Stomach (tissue), 9 donors: Measurements from ENCODE around the gene SACM1L. TPM values are rescaled to one million over a fixed set of nuclear protein-coding genes. Genes with fewer than 3 reads are reported as not detected.

ENCODE experiments used
- DNase-seq, 2 donors: peaks; one replicate each; pipeline versions ENCODE4 v3.0.0 to v3.0.0-alpha.2; 2013 to 2019
- H3K27ac ChIP-seq, 5 donors: fragments of 200-600 bp in 4 of 5; sonication (generic) in 4 of 5; one replicate each; pipeline ENCODE4 v1.5.1; 2013 to 2019; ENCODE audit warnings: mild to moderate bottlenecking in 1 of 5, moderate library complexity in 1 of 5
- H3K27me3 ChIP-seq, 3 donors: fragments of 200-600 bp; sonication (generic); one replicate each; pipeline ENCODE4 v1.5.1; 2017 to 2019; ENCODE audit warnings: mixed run types in 1 of 3
- H3K36me3 ChIP-seq, 4 donors: fragments of 200-600 bp; sonication (generic); 1 replicate in 3 of 4; 2 replicates in 1 of 4; pipeline ENCODE4 v1.5.1; 2016 to 2019
- H3K4me1 ChIP-seq, 4 donors: fragments of 200-600 bp; sonication (generic); one replicate each; pipeline ENCODE4 v1.5.1; 2016 to 2019
- H3K4me3 ChIP-seq, 4 donors: fragments of 200-600 bp; sonication (generic) in 3 of 4; one replicate each; pipeline ENCODE4 v1.5.1; 2016 to 2019; ENCODE audit warnings: mild to moderate bottlenecking in 1 of 4
- H3K9me3 ChIP-seq, 4 donors: fragments of 200-600 bp; sonication (generic); one replicate each; pipeline ENCODE4 v1.5.1; 2016 to 2019
- EP300 ChIP-seq: sonication (generic); formaldehyde crosslinking; IDR thresholded peaks from one replicate; pipeline ENCODE4 v1.6.1; 2017; ENCODE audit warnings: antibody characterized with exemption
- POLR2A ChIP-seq, 4 donors: fragments of 450-650 bp; IDR thresholded peaks; one replicate each; pipeline ENCODE4 v1.6.1; 2016; ENCODE audit warnings: antibody characterized with exemption in 4 of 4, control low read depth in 2 of 4, mild to moderate bottlenecking in 1 of 4, moderate library complexity in 1 of 4
- POLR2AphosphoS5 ChIP-seq, 3 donors: sonication (generic); formaldehyde crosslinking; IDR thresholded peaks; one replicate each; pipeline ENCODE4 v1.6.1; 2016; ENCODE audit warnings: antibody characterized with exemption in 3 of 3
- WGBS, 5 donors: extraction: QIAGEN DNeasy Blood & Tissue Kit in 3 of 5; methylation state at CpG; one replicate each; pipeline versions ENCODE4 v1.1.5 to v1.1.7; 2013 to 2018; 5-methylcytosine and 5-hydroxymethylcytosine counted together
- intact Hi-C: fragments of 100-400 bp; cut with DNase I; formaldehyde crosslinking; loops from one replicate; pipeline ENCODE4 v1.15.1; 2023; ENCODE audit warnings: low total_unique reads
- polyA plus RNA-seq, 3 donors: library from polyadenylated mRNA; stranded (reverse); fragments of 200-250 nt; gene quantifications; one replicate each; pipeline ENCODE4 v1.2.3, GENCODE V29; 2013
- total RNA-seq, 5 donors: library from RNA; depleted of rRNA; stranded (reverse); fragments of >200 nt; gene quantifications; one replicate each; pipeline versions ENCODE4 v1.1.0 to v1.2.3, GENCODE V29; 2014 to 2016
- TF ChIP-seq, protein P1 (sequence below), 7 experiments: fragments of 450-650 bp in 4 of 7; fragments of 200-600 bp in 3 of 7; sonication (generic) in 3 of 7; IDR thresholded peaks; one replicate each; pipeline ENCODE4 v1.5.1; 2016 to 2019; ENCODE audit warnings: antibody characterized with exemption in 7 of 7, control low read depth in 2 of 7, mild to moderate bottlenecking in 1 of 7
- donor health status: healthy with polysubstance abuse.
- donor health status: Bipolar disorder and iron deficiency.
- donor health status: healthy.

The SACM1L gene
- total and polyA plus RNA-seq, 8 donors = 9.8 to 118 (median 30.8) TPM

DNA sequence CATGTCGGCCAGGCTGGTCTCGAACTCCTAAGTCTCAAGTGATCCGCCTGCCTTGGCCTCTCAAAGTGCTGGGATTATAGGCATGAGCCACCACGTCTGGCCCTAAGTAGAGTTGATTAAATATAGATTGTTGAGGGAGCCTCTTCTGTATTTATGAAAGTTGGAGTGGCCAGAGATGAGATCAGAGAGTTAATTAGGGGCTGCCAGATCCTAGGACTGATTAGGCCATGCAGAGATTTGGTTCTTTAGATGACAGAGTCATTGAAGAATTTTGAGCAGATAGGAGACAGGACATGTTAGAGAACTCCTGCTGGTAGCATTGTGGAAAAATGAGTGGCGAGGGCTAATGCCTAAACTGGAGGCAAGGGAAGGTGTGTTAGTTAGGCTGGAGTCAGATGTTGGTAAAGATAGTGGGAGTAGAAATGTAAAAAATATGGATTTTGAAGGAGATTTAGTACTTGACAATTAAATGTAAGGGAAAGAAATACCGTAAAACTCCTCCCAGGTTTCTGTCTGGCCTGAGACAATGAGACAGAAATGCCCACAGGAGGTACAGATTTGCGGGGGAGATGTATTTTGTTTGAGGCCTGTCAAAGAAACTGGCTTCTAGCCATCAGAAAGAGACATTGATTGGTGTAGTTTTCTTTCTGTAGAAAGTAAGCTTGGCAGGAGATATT, 23.4 kb downstream of the SACM1L start:
- Histone ChIP-seq H3K36me3 (peaks cover under 1 to 95% (median 89%) of the 10 kb centered on the region in 4 donors), H3K4me1 (no peaks in the 10 kb centered on the region), H3K27ac (no peak overlapping the region), H3K27me3 (no peaks in the 10 kb centered on the region), H3K9me3 (no peaks in the 10 kb centered on the region), H3K4me3 (no peak overlapping the region)
- intact Hi-C loops = no loop called here
- 84 to 93% (median 91%) methylated on average over 7 of the region's 7 CpGs for WGBS, 5 donors
- TF ChIP-seq POLR2A (IDR thresholded peaks at IDR 0.05) (no peak), EP300 (no peak), POLR2AphosphoS5 (IDR thresholded peaks at IDR 0.05) (no peak)
- TF ChIP-seq, protein P1, sequence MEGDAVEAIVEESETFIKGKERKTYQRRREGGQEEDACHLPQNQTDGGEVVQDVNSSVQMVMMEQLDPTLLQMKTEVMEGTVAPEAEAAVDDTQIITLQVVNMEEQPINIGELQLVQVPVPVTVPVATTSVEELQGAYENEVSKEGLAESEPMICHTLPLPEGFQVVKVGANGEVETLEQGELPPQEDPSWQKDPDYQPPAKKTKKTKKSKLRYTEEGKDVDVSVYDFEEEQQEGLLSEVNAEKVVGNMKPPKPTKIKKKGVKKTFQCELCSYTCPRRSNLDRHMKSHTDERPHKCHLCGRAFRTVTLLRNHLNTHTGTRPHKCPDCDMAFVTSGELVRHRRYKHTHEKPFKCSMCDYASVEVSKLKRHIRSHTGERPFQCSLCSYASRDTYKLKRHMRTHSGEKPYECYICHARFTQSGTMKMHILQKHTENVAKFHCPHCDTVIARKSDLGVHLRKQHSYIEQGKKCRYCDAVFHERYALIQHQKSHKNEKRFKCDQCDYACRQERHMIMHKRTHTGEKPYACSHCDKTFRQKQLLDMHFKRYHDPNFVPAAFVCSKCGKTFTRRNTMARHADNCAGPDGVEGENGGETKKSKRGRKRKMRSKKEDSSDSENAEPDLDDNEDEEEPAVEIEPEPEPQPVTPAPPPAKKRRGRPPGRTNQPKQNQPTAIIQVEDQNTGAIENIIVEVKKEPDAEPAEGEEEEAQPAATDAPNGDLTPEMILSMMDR (IDR thresholded peaks at IDR 0.05) = no peak
- no peak for DNase-seq

DNA sequence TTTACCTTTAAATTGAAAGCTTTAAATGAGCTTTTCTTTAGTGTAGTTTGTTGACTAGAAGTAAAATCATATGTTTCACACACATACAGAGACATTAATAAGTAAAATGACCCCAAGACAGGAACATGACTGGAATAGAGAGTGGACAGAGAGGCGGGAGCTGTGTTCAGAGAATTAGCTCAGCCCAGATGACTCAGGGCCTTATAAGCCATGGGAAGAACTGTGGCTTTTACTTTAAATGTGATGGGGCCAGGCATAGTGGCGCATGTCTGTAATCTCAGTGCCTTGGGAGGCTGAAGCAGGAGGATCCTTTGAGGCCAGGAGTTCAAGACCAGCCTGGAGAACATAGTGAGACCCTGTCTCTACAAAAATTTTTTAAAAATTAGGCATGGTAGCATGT, 26.7 kb downstream of the SACM1L start:
- H3K36me3 ChIP-seq = peaks cover 0 to 73% (median 64%) of the 10 kb centered on the region in 4 donors
- no peaks in the 10 kb centered on the region for H3K9me3 ChIP-seq
- intact Hi-C loops = no loop called here
- no peak overlapping the region for H3K27ac ChIP-seq
- H3K4me1 ChIP-seq = peaks cover 0 to 21% (median 15%) of the 10 kb centered on the region in 4 donors
- no peak for TF ChIP-seq POLR2AphosphoS5 (IDR thresholded peaks at IDR 0.05)
- no peak for TF ChIP-seq POLR2A (IDR thresholded peaks at IDR 0.05)
- TF ChIP-seq, protein P1 (IDR thresholded peaks at IDR 0.05) = no peak
- no peak for TF ChIP-seq EP300
- no peak for DNase-seq
- H3K4me3 ChIP-seq = no peak overlapping the region
- no peaks in the 10 kb centered on the region for H3K27me3 ChIP-seq
- 71 to 98% (median 94%) methylated on average over 2 of the region's 2 CpGs for WGBS, 5 donors

DNA sequence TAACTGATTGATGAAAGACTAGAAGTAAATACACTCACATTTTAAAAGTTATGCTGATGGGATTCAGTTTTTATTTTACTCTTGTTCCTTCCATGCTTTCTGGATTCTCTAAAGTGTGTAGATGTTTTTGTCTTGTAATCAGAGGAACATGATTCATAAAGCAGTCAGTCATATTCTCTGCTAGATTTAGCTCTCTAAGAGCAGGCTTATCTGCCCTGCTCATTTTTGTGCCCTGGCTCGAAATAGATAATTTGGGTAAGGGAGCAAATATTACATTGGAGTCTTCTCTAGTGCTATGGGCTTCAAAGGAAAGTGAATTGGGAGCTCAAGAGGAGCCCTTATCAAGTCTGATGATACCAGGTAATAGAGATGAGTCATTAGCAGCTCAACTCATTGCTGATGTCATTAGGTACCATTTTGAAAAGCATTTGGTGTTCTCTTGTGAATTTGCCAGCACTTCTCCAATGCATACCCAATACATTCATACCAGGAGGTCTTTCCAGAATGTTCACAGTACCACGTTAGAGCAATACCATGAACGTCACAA, 27.7 kb downstream of the SACM1L start:
- intact Hi-C loops = no loop called here
- WGBS, 5 donors = 83 to 97% (median 96%) methylated on average over 3 of the region's 3 CpGs
- TF ChIP-seq POLR2A (IDR thresholded peaks at IDR 0.05) (no peak), POLR2AphosphoS5 (IDR thresholded peaks at IDR 0.05) (no peak), EP300 (no peak)
- TF ChIP-seq, protein P1 (IDR thresholded peaks at IDR 0.05) = no peak
- Histone ChIP-seq H3K27ac (no peak overlapping the region), H3K36me3 (peaks cover under 1 to 66% (median 56%) of the 10 kb centered on the region in 4 donors), H3K9me3 (no peaks in the 10 kb centered on the region), H3K4me1 (peaks cover 0 to 21% (median 15%) of the 10 kb centered on the region in 4 donors), H3K27me3 (no peaks in the 10 kb centered on the region), H3K4me3 (no peak overlapping the region)
- DNase-seq = no peak

DNA sequence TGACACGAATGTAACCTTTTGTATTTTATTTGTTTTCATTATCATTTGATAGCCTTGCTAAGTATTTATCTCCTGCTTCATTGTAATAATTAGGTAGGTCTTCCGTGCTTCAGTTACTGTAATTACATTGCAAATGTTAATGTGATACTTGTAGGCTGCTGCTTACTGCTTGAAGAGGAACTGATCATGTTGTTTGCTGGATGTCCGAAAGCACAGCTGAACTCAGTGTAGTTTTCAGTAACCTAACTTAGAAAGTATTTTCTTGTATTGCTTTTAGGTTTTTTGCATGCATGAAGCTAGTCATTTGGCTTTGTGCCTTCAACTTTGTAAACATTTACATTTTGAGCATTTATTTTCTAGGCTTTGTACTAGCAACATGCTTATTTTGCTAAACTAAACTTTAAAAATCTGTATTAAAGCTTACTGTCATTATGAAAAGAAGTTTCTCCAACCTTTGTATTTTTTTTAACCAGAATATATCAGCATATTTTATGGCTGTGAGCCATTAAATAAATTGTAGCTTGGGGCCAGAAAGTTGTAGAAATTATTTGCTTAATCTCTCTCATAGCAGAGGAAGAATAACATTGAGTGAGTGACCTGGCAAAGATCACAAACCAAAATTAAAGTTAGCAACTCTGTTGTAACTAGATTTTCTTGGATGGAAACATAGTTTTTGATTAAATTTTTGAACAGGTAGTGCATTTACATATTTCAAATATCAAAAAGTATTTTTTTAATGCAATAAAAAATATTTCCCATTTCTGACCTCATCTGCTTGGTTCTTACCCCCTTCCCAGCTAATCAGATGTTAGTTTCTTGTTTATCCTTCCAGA, 30.7 kb downstream of the SACM1L start:
- no peaks in the 10 kb centered on the region for H3K27me3 ChIP-seq
- peaks cover 13 to 63% (median 57%) of the 10 kb centered on the region in 4 donors for H3K36me3 ChIP-seq
- intact Hi-C loops = no loop called here
- no peak overlapping the region for H3K27ac ChIP-seq
- WGBS, 5 donors = 21 to 46% (median 28%) methylated on average over 3 of the region's 3 CpGs
- peaks cover 0 to 21% (median 15%) of the 10 kb centered on the region in 4 donors for H3K4me1 ChIP-seq
- no peak for TF ChIP-seq POLR2AphosphoS5 (IDR thresholded peaks at IDR 0.05)
- no peak for TF ChIP-seq POLR2A (IDR thresholded peaks at IDR 0.05)
- TF ChIP-seq, protein P1 (IDR thresholded peaks at IDR 0.05) = no peak
- TF ChIP-seq EP300 = no peak
- DNase-seq = peak in 1 of 2 donors; percentile 40
- H3K9me3 ChIP-seq = no peaks in the 10 kb centered on the region
- H3K4me3 ChIP-seq = no peak overlapping the region
